ENCODE data around the gene VKORC1.

GRCh38 chr16:31063495-31063842 is 31.1 kb downstream of the VKORC1 start:
- TF ChIP-seq POLR2A (IDR thresholded peaks at IDR 0.05; ENCODE audit: low read length) = no peak
- no peak for TF ChIP-seq GATA1 (IDR thresholded peaks at IDR 0.05; ENCODE audit: low read depth, low read length)

Data from erythroblast (primary cell).